C4-2B (cell line): ENCODE results near the gene CYP39A1.

ENCODE experiments used
- CTCF ChIP-seq: fragments of 450-650 bp; conservative IDR thresholded peaks from 2 replicates; pipeline ENCODE4 v1.5.1; 2017; ENCODE audit warnings: mild to moderate bottlenecking
- ZFX ChIP-seq: fragments of 450-650 bp; IDR thresholded peaks from 2 replicates; pipeline ENCODE4 v1.6.1; 2017

DNA sequence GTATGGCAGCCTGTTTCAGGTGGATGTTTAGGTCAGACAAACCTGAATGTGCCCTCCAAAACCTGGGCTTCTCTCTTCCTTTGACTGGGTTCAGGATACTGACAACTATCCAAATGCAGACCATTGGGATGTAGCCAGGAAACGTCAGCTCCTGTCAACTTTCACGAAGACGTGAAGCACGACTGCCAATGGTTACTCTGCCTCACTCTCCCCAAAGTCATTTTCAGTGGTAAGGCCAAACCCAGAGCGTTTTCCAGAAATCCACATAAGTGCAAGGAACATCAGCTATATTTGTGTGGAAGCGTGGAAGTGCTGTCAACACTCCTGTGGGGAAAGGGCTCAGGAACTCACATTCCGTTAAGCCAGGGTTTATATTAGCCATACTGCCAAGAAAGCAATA, 141.3 kb downstream of the CYP39A1 start:
- no peak for TF ChIP-seq CTCF
- no peak for TF ChIP-seq ZFX
